ENCODE data around the gene TMC7. TPM values are rescaled to one million over a fixed set of nuclear protein-coding genes. Genes with fewer than 3 reads are reported as not detected.

The TMC7 gene
- total RNA-seq, 1 experiment from 2014 or later = 5.2 TPM

DNA sequence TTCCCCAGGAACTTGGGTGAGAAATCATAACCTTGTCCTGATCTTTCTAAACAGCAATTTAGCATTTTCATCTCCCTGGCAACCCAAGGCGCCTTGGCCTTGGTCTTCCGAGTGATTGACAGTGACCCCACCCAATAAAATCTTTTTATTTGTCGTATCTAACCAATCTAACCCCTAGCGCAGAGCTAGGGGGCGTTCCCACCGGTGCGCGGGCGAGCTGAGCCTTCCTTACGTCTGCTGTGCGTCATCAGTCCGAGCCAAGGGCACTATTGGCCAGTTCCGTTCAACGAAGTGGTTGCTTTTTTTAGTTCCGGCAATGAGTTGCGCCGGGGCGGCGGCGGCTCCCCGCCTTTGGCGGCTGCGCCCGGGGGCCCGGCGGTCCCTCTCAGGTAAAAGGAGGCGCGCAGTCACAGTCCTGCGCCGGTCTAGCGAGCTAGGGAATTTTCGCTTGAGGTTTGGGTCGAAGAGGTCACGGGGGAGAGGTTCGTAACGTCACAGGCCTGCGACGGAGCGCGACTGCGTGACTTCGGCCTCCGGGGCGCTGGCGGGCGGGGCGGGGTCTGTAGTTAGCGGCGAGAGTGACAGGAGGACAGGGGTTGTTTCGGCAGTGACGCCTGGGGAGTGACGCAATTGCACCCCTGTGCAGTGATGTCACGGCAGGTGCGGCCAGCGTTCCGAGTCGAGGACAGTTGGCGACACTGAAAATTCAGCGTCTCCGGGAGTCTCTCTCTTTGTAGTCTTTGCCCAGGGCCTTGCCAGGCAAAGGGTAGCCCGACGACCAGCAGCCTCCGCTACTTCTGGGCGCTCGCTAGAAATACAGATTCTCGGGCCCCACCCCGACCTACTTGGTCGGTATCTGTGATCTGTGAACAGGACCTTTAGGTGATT, 83.9 kb downstream of the TMC7 start, which contains the start of gene COQ7 (continued):
- TF ChIP-seq YY1 (IDR thresholded peaks at IDR 0.05; ENCODE audit: extremely low read depth, insufficient replicate concordance, low read depth, low read length) = peak; percentile 35
- peak; percentile 91 for TF ChIP-seq SRF (IDR thresholded peaks at IDR 0.05; ENCODE audit: low read depth)

DNA sequence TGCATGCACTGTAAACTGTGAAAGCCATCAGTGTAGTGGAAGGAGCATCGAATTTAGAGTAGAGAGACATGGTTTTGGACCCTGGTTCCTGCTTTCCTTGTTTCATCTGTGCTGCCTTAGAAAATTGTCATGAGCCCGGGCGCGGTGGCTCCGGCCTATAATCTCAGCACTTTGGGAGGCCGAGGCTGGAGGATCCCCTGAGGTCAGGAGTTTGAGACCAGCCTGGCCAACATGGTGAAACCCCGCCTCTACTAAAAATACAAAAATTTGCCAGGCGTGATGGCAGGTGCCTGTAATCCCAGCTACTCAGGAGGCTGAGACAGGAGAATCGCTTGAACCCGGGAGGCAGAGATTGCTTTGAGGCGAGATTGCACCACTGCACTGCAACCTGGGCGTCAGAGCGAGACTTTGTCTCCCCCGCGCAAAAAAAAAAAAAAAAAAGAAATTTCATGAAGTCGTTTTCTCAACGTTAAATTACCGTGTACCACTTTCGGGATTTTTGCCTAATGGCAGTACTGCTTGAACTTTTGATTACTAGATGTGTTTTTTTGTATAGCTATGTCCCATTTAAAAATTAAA, 84.6 kb downstream of the TMC7 start:
- Histone ChIP-seq H4K20me1 (ENCODE audit: insufficient read depth) (no peaks in the 10 kb centered on the region), H3K4me1 (ENCODE audit: control insufficient read depth in 1 of 2, insufficient read depth in 2 of 2, low read length in 2 of 2) (peaks cover 0 to 12% of the 10 kb centered on the region in 2 experiments; a peak in 3 of 4 replicates), H3K4me3 (replicated peaks in 1 of 2; ENCODE audit: low read depth in 1 of 2, low read length in 2 of 2) (peak overlapping the region; percentile 63 to 85), H3K9me3 (ENCODE audit: control insufficient read depth in 1 of 2, insufficient read depth in 1 of 2, low read depth in 1 of 2, low read length in 2 of 2) (no peaks in the 10 kb centered on the region), H3K9me2 (ENCODE audit: insufficient read depth) (no peaks in the 10 kb centered on the region), H3K79me2 (ENCODE audit: insufficient read depth, low read length) (peaks cover 5% of the 10 kb centered on the region; the same call in 1 of the 2 replicates), H3K27ac (ENCODE audit: low read depth, low read length) (peak overlapping the region; percentile 98; the same call in 1 of the 2 replicates), H3K27me3 (ENCODE audit: insufficient read depth, low read length) (no peaks in the 10 kb centered on the region), H2AFZ (ENCODE audit: low read depth, low read length, poor library complexity, severe bottlenecking) (no peak overlapping the region), H3K4me2 (ENCODE audit: low read length) (peak overlapping the region; percentile 77), H3K36me3 (ENCODE audit: control insufficient read depth in 1 of 2, insufficient read depth in 2 of 2, low read length in 2 of 2) (no peaks in the 10 kb centered on the region), H3K9ac (ENCODE audit: low read length) (peak overlapping the region; percentile 89)
- BruUV-seq (replicated peaks) = no TSS peak
- ChIA-PET POLR2A (interaction anchor here (2.6 kb wide), 1 partner anchor 267 kb away, joined by 11 read pairs; the partner anchor contains the start of gene ARL6IP1), RAD21 (ENCODE audit: low non-redundant PET in 1 of 2, low total read pairs in 2 of 2, uncharacterized antibody in 2 of 2, unreplicated experiment in 2 of 2) (no interaction called here), CTCF (interaction anchor here (1.0 to 1.1 kb wide), 2 partner anchors 85 to 111 kb away, joined by 3 to 9 read pairs; partner anchors contain the start of gene TMC7)
- ATAC-seq = no peak
- intact Hi-C loops (cut with micrococcal nuclease) = loop anchor here (5.0 kb wide), 1 partner anchor 71 kb away; no protein-coding TSS in a partner anchor
- DNase-seq (ENCODE audit: low read depth, low spot score) = no peak
- no peak for TF ChIP-seq ZNF274 (IDR thresholded peaks at IDR 0.05; ENCODE audit: low read depth, low read length)
- TF ChIP-seq FOSL1 (IDR thresholded peaks at IDR 0.05; ENCODE audit: low read depth) = no peak
- TF ChIP-seq POLR2A (IDR thresholded peaks at IDR 0.05; ENCODE audit: borderline replicate concordance, extremely low read depth, insufficient read depth, insufficient read length) = no peak
- no peak for TF ChIP-seq CEBPB (IDR thresholded peaks at IDR 0.05; ENCODE audit: low read depth)
- TF ChIP-seq EZH2 (IDR thresholded peaks at IDR 0.05) = no peak
- TF ChIP-seq, protein P1, sequence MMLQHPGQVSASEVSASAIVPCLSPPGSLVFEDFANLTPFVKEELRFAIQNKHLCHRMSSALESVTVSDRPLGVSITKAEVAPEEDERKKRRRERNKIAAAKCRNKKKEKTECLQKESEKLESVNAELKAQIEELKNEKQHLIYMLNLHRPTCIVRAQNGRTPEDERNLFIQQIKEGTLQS (IDR thresholded peaks at IDR 0.05) = no peak
- TF ChIP-seq, protein P2, sequence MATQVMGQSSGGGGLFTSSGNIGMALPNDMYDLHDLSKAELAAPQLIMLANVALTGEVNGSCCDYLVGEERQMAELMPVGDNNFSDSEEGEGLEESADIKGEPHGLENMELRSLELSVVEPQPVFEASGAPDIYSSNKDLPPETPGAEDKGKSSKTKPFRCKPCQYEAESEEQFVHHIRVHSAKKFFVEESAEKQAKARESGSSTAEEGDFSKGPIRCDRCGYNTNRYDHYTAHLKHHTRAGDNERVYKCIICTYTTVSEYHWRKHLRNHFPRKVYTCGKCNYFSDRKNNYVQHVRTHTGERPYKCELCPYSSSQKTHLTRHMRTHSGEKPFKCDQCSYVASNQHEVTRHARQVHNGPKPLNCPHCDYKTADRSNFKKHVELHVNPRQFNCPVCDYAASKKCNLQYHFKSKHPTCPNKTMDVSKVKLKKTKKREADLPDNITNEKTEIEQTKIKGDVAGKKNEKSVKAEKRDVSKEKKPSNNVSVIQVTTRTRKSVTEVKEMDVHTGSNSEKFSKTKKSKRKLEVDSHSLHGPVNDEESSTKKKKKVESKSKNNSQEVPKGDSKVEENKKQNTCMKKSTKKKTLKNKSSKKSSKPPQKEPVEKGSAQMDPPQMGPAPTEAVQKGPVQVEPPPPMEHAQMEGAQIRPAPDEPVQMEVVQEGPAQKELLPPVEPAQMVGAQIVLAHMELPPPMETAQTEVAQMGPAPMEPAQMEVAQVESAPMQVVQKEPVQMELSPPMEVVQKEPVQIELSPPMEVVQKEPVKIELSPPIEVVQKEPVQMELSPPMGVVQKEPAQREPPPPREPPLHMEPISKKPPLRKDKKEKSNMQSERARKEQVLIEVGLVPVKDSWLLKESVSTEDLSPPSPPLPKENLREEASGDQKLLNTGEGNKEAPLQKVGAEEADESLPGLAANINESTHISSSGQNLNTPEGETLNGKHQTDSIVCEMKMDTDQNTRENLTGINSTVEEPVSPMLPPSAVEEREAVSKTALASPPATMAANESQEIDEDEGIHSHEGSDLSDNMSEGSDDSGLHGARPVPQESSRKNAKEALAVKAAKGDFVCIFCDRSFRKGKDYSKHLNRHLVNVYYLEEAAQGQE (IDR thresholded peaks at IDR 0.05; ENCODE audit: low read depth) = no peak
- no peak for TF ChIP-seq JUND (IDR thresholded peaks at IDR 0.05)
- TF ChIP-seq, protein P3, sequence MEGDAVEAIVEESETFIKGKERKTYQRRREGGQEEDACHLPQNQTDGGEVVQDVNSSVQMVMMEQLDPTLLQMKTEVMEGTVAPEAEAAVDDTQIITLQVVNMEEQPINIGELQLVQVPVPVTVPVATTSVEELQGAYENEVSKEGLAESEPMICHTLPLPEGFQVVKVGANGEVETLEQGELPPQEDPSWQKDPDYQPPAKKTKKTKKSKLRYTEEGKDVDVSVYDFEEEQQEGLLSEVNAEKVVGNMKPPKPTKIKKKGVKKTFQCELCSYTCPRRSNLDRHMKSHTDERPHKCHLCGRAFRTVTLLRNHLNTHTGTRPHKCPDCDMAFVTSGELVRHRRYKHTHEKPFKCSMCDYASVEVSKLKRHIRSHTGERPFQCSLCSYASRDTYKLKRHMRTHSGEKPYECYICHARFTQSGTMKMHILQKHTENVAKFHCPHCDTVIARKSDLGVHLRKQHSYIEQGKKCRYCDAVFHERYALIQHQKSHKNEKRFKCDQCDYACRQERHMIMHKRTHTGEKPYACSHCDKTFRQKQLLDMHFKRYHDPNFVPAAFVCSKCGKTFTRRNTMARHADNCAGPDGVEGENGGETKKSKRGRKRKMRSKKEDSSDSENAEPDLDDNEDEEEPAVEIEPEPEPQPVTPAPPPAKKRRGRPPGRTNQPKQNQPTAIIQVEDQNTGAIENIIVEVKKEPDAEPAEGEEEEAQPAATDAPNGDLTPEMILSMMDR (IDR thresholded peaks at IDR 0.05 in 2 of 3, conservative IDR thresholded peaks at IDR 0.05 in 1 of 3; ENCODE audit: borderline replicate concordance in 1 of 3, insufficient read depth in 1 of 3, low read depth in 2 of 3, low read length in 2 of 3) = no peak
- no peak for TF ChIP-seq SIN3A (IDR thresholded peaks at IDR 0.05; ENCODE audit: low read depth)
- TF ChIP-seq SRF (IDR thresholded peaks at IDR 0.05; ENCODE audit: low read depth) = no peak
- no peak for TF ChIP-seq ELF1 (IDR thresholded peaks at IDR 0.05; ENCODE audit: borderline replicate concordance, low read depth)
- TF ChIP-seq, protein P4, sequence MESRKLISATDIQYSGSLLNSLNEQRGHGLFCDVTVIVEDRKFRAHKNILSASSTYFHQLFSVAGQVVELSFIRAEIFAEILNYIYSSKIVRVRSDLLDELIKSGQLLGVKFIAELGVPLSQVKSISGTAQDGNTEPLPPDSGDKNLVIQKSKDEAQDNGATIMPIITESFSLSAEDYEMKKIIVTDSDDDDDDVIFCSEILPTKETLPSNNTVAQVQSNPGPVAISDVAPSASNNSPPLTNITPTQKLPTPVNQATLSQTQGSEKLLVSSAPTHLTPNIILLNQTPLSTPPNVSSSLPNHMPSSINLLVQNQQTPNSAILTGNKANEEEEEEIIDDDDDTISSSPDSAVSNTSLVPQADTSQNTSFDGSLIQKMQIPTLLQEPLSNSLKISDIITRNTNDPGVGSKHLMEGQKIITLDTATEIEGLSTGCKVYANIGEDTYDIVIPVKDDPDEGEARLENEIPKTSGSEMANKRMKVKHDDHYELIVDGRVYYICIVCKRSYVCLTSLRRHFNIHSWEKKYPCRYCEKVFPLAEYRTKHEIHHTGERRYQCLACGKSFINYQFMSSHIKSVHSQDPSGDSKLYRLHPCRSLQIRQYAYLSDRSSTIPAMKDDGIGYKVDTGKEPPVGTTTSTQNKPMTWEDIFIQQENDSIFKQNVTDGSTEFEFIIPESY (IDR thresholded peaks at IDR 0.05; ENCODE audit: extremely low read depth, insufficient replicate concordance, low read length) = no peak
- no peak for TF ChIP-seq ZFX (IDR thresholded peaks at IDR 0.05)
